ENCODE measurements around the gene ACACA. TPM values are rescaled to one million over a fixed set of nuclear protein-coding genes. Genes with fewer than 3 reads are reported as not detected.

The ACACA gene
- total and polyA plus RNA-seq, 9 of the 15 experiments (the other 6 are each of a cell fraction or from before 2014, with no cell fraction given), result 35.9 to 135 (median 88.4) TPM

DNA sequence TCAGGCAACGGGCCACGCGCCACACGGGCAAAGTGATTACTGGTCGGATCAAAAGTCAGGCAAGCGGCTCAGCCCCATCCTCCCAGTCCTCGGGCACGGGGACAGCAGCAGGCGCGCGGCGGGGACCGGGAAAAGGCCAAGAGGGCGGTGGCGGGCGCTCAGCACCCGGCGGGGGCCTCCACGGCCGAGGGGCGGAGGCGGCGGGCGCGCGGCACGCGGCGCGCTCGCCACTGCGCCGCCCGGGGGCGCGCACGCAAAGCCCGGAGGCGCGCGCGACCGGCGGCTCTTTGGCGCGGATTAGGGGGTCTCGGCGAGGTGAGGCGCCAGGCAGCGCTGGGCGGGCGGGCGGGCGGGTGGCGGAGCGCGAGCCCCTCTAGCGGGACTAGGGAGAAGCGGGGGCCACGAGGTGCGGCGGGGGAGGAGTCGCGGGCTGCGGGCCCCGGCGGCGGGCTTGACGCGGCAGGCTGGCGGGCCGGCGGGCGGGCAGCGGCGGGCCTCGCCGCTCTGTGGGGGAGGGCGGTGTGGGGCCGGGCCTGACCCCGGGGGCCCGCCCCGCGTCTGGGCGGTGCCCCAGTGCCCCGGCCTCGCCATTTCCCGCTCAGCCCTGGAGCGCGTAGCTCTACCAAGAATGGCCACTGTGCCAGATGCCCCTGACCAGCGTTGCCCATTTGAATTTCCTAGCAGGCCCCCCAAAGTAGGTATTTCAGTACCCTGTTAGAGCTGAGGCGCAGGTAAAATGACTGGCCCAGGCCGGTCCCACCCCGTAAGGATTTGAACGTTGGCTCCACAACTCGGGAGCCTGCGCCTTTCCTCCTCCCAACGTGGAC is at the start of gene ACACA, which contains the start of gene TADA2A (continued):
- TF ChIP-seq, protein P1, sequence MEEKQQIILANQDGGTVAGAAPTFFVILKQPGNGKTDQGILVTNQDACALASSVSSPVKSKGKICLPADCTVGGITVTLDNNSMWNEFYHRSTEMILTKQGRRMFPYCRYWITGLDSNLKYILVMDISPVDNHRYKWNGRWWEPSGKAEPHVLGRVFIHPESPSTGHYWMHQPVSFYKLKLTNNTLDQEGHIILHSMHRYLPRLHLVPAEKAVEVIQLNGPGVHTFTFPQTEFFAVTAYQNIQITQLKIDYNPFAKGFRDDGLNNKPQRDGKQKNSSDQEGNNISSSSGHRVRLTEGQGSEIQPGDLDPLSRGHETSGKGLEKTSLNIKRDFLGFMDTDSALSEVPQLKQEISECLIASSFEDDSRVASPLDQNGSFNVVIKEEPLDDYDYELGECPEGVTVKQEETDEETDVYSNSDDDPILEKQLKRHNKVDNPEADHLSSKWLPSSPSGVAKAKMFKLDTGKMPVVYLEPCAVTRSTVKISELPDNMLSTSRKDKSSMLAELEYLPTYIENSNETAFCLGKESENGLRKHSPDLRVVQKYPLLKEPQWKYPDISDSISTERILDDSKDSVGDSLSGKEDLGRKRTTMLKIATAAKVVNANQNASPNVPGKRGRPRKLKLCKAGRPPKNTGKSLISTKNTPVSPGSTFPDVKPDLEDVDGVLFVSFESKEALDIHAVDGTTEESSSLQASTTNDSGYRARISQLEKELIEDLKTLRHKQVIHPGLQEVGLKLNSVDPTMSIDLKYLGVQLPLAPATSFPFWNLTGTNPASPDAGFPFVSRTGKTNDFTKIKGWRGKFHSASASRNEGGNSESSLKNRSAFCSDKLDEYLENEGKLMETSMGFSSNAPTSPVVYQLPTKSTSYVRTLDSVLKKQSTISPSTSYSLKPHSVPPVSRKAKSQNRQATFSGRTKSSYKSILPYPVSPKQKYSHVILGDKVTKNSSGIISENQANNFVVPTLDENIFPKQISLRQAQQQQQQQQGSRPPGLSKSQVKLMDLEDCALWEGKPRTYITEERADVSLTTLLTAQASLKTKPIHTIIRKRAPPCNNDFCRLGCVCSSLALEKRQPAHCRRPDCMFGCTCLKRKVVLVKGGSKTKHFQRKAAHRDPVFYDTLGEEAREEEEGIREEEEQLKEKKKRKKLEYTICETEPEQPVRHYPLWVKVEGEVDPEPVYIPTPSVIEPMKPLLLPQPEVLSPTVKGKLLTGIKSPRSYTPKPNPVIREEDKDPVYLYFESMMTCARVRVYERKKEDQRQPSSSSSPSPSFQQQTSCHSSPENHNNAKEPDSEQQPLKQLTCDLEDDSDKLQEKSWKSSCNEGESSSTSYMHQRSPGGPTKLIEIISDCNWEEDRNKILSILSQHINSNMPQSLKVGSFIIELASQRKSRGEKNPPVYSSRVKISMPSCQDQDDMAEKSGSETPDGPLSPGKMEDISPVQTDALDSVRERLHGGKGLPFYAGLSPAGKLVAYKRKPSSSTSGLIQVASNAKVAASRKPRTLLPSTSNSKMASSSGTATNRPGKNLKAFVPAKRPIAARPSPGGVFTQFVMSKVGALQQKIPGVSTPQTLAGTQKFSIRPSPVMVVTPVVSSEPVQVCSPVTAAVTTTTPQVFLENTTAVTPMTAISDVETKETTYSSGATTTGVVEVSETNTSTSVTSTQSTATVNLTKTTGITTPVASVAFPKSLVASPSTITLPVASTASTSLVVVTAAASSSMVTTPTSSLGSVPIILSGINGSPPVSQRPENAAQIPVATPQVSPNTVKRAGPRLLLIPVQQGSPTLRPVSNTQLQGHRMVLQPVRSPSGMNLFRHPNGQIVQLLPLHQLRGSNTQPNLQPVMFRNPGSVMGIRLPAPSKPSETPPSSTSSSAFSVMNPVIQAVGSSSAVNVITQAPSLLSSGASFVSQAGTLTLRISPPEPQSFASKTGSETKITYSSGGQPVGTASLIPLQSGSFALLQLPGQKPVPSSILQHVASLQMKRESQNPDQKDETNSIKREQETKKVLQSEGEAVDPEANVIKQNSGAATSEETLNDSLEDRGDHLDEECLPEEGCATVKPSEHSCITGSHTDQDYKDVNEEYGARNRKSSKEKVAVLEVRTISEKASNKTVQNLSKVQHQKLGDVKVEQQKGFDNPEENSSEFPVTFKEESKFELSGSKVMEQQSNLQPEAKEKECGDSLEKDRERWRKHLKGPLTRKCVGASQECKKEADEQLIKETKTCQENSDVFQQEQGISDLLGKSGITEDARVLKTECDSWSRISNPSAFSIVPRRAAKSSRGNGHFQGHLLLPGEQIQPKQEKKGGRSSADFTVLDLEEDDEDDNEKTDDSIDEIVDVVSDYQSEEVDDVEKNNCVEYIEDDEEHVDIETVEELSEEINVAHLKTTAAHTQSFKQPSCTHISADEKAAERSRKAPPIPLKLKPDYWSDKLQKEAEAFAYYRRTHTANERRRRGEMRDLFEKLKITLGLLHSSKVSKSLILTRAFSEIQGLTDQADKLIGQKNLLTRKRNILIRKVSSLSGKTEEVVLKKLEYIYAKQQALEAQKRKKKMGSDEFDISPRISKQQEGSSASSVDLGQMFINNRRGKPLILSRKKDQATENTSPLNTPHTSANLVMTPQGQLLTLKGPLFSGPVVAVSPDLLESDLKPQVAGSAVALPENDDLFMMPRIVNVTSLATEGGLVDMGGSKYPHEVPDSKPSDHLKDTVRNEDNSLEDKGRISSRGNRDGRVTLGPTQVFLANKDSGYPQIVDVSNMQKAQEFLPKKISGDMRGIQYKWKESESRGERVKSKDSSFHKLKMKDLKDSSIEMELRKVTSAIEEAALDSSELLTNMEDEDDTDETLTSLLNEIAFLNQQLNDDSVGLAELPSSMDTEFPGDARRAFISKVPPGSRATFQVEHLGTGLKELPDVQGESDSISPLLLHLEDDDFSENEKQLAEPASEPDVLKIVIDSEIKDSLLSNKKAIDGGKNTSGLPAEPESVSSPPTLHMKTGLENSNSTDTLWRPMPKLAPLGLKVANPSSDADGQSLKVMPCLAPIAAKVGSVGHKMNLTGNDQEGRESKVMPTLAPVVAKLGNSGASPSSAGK (IDR thresholded peaks at IDR 0.05), result peak; percentile 90
- no peak for TF ChIP-seq FOXK1 (CRISPR knock-in tag; IDR thresholded peaks at IDR 0.05; ENCODE audit: borderline replicate concordance)
- no peak for TF ChIP-seq RBBP5 (IDR thresholded peaks at IDR 0.05; ENCODE audit: borderline replicate concordance, insufficient read depth, low read length, poor library complexity, severe bottlenecking)
- TF ChIP-seq ZNF431 (CRISPR knock-in tag; IDR thresholded peaks at IDR 0.05), result no peak
- TF ChIP-seq, protein P2, sequence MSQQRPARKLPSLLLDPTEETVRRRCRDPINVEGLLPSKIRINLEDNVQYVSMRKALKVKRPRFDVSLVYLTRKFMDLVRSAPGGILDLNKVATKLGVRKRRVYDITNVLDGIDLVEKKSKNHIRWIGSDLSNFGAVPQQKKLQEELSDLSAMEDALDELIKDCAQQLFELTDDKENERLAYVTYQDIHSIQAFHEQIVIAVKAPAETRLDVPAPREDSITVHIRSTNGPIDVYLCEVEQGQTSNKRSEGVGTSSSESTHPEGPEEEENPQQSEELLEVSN (IDR thresholded peaks at IDR 0.05; ENCODE audit: borderline replicate concordance in 1 of 2, extremely low read depth in 1 of 2, insufficient read depth in 1 of 2, insufficient read length in 1 of 2, low read depth in 1 of 2, low read length in 1 of 2, poor library complexity in 1 of 2, severe bottlenecking in 1 of 2), result peak; percentile 89 to 99
- no peak for TF ChIP-seq HNRNPUL1 (IDR thresholded peaks at IDR 0.05; ENCODE audit: low read length)
- no peak for TF ChIP-seq MXI1 (IDR thresholded peaks at IDR 0.05; ENCODE audit: low read depth, low read length)
- TF ChIP-seq MYNN (IDR thresholded peaks at IDR 0.05), result 0 out of 2 replicates have a peak, but pooled peaks have one; percentile 21
- no peak for TF ChIP-seq MYNN (CRISPR knock-in tag; IDR thresholded peaks at IDR 0.05)
- peak; percentile 80 for TF ChIP-seq KLF1 (tag; IDR thresholded peaks at IDR 0.05)
- peak; percentile 80 for TF ChIP-seq PHF8 (IDR thresholded peaks at IDR 0.05; ENCODE audit: borderline replicate concordance, low read length)
- TF ChIP-seq WHSC1 (IDR thresholded peaks at IDR 0.05; ENCODE audit: low read length), result no peak
- TF ChIP-seq POLR2B (IDR thresholded peaks at IDR 0.05; ENCODE audit: low read depth, partially characterized antibody), result peak; percentile 80
- no peak for TF ChIP-seq PYGO2 (tag; IDR thresholded peaks at IDR 0.05)
- TF ChIP-seq NFATC3 (IDR thresholded peaks at IDR 0.05), result no peak

Data from K562 (cell line).